Cardiac fibroblast (primary cell): Measurements from ENCODE around the gene DUOXA1.
A peak's percentile ranks its signal among the peaks of the same experiment; 100 is the strongest.

Experiments used
- DNase-seq, 2 donors: peaks; one replicate each; pipeline versions ENCODE4 v3.0.0 to v3.0.0-alpha.2; 2010; ENCODE audit warnings: low read depth in 2 of 2
- H3K4me3 ChIP-seq, 2 donors: replicated peaks in 1 of 2; 1 replicate in 1 of 2; 2 replicates in 1 of 2; pipeline ENCODE4 v1.5.1; 2011; ENCODE audit warnings: low read depth in 2 of 2, low read length in 2 of 2, mild to moderate bottlenecking in 2 of 2, moderate library complexity in 1 of 2
- CTCF ChIP-seq: IDR thresholded peaks from one replicate; pipeline ENCODE4 v1.5.1; 2011; ENCODE audit warnings: low read depth, mild to moderate bottlenecking, low read length, inconsistent platforms

Gene DUOXA1

GRCh38 chr15:45132844-45133560, 3.3 kb upstream of the DUOXA1 start:
- no peak for DNase-seq
- no peak overlapping the region for H3K4me3 ChIP-seq
- TF ChIP-seq CTCF, result no peak

GRCh38 chr15:45131510-45131909, 1.8 kb upstream of the DUOXA1 start:
- no peak for DNase-seq
- no peak for TF ChIP-seq CTCF
- H3K4me3 ChIP-seq, result no peak overlapping the region

- no peak for TF ChIP-seq CTCF
- no peak overlapping the region for H3K4me3 ChIP-seq
Observed at GRCh38 chr15:45130291-45131000, 767 bp upstream of the DUOXA1 start.

GRCh38 chr15:45128971-45129639, 574 bp downstream of the DUOXA1 start:
- no peak for TF ChIP-seq CTCF
- DNase-seq, result no peak
- H3K4me3 ChIP-seq, result no peak overlapping the region

More at GRCh38 chr15:45130291-45131000, 767 bp upstream of the DUOXA1 start:
- DNase-seq, result no peak

GRCh38 chr15:45126535-45127158, 3.0 kb downstream of the DUOXA1 start:
- peak; percentile 34 to 57 for DNase-seq
- H3K4me3 ChIP-seq, result no peak overlapping the region
- TF ChIP-seq CTCF, result peak; percentile 75

GRCh38 chr15:45123397-45123796, 6.3 kb downstream of the DUOXA1 start:
- DNase-seq, result no peak
- no peak for TF ChIP-seq CTCF
- no peak overlapping the region for H3K4me3 ChIP-seq
